GM20000 (cell line): Measurements from ENCODE around the gene PPP2R2D.

ENCODE experiments used
- DNase-seq: peaks from one replicate; pipeline ENCODE4 v3.0.0; 2012; ENCODE audit warnings: low spot score
- TF ChIP-seq, protein P1 (sequence below): IDR thresholded peaks from 2 replicates; pipeline ENCODE4 v1.5.1; 2012; ENCODE audit warnings: mild to moderate bottlenecking, control low read depth; ENCODE audit errors: extremely low read depth, missing control alignments

Gene PPP2R2D

DNA sequence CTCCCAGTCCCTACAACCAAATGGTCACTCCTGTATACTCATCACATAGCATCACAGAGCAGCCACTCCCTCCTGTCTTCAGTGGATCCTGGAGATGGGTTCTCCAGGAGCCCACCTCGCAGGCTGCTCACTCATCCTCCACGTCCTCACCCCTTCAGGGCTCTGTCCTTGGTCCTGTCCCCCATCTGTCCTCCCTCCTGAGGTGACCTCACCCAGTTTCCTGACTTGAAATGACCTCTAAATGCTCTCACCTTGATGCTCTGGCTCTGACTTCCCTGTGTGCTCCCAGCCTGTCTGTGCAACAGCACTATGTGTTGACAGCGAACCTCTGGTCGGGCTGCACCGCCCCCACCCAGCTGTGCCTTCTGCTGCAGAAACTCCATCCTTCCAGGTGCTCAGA, 2.1 kb upstream of the PPP2R2D start:
- TF ChIP-seq, protein P1, sequence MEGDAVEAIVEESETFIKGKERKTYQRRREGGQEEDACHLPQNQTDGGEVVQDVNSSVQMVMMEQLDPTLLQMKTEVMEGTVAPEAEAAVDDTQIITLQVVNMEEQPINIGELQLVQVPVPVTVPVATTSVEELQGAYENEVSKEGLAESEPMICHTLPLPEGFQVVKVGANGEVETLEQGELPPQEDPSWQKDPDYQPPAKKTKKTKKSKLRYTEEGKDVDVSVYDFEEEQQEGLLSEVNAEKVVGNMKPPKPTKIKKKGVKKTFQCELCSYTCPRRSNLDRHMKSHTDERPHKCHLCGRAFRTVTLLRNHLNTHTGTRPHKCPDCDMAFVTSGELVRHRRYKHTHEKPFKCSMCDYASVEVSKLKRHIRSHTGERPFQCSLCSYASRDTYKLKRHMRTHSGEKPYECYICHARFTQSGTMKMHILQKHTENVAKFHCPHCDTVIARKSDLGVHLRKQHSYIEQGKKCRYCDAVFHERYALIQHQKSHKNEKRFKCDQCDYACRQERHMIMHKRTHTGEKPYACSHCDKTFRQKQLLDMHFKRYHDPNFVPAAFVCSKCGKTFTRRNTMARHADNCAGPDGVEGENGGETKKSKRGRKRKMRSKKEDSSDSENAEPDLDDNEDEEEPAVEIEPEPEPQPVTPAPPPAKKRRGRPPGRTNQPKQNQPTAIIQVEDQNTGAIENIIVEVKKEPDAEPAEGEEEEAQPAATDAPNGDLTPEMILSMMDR, result no peak
- DNase-seq, result no peak

DNA sequence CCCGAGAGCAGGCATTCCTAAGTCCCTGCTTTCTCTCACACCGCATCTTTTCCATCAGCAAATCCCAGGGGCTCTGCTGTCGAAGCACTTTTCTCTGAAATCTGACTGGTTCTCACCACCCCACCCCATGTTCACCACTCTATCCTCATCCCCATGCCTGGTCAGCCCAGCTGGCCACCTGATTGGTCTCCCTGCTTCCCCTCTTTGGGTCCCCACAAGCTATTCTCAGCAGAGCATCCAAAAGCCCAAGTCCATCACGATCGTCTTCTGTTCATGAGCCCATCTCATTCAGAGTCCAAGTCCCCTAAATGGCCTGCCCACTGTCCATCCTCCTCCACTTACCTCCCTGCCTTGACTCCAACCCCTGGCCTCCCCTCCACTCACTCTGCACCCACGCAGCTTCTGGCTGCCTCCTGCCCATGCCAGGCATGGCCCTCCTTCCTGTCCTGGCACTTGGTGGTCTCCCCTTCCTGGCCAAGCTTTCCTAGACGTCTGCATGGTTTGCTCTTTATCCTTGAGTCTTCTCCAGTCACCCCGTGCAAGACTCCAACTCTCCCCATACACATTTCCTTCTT, 1.6 kb upstream of the PPP2R2D start:
- TF ChIP-seq, protein P1, result no peak
- no peak for DNase-seq

DNA sequence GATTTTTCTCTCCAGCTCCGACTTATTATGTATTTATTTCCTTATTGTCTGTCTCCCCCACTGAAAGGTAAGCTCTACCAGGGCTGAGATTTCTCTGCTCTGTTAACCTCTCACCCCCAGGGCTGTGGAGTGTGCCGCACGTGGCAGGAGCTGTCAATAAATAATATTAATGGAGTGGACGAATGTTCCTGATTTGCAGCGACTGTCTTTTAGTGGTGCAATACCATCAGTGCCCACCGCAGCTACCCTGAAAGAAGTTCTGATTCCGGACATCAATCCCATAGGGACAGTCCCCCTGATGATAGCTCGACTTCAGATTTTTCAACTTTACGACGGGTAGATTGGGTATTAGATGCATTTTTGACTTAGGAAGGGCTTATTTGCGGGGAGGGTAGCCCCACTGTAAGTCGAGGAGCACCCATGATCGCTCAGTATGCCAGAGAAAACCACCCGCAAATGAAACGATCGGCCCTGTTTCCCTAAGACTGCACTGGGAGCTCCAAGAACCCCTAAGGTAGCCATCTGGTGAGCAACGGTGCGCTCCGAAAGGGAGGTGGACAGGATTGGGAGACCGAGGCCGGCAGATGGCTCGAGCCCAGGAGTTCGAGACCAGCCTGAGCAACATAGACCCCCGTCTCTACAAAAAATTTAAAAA, 986 bp upstream of the PPP2R2D start:
- TF ChIP-seq, protein P1, result no peak
- DNase-seq, result no peak

DNA sequence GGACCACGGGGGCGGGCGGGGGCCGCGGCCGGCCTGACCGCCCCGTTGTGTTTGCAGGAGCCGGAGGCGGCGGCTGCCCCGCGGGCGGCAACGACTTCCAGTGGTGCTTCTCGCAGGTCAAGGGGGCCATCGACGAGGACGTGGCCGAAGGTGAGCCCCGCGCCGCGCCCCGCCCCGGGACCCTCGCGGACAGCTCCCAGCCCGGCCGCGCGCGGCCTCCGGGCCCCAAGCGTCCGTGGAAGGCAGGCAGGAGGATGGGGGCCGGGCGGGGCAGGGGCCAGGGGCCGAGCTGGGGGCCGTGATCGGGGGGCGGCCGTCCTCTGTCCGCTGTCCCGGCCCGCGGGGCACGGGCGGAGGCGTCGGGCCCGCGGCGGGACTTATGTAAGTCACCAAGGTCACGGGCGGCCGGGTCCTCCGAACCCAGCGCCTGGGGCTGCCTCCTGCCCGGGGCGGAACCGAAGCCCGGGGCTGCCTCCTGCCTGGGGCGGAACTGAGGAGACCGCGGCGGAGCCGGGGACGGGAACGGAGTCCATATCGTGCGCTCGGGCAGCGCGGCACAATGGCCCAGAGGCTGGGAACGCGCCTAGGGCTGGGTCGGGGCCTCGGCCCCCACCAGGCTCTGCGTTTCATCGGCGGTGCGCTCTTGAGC, 497 bp downstream of the PPP2R2D start:
- TF ChIP-seq, protein P1, result no peak
- DNase-seq, result peak; percentile 61

DNA sequence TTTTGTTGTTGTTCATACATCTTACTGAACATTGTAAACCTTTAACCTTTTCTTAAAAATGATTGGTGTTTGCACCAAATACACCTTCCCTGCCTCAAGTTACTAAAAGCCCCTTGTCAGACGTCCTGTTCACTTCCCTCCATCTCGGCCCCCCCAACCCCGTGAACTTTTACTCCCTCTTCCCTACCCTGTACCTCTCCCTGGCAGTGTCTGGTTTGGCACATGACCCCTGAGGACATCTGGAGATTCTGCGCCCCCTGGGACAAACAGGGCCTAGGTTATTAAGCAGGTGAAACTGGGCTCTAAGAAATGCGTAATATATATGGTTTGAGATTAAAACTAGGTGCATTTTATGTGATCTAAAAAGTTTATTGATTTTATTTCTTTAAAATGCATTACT, 1.4 kb downstream of the PPP2R2D start:
- TF ChIP-seq, protein P1, result no peak
- no peak for DNase-seq

DNA sequence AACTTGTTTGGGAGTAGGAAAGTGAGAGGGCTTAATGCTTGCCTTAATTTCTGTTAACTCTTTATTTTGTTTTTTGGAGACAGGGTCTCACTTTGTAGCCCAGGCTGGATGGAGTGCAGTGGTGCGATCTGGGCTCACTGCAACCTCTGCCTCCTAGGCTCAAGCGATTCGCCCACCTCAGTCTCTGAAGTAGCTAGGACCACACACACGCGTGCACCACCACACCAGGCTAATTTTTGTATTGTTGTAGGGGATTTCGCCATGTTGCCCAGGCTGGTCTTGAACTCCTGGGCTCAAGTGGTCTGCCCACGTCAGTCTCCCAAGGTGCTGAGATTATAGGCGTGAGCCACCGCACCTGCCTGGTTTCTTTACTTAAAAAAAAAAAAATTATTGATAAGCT, 1.9 kb downstream of the PPP2R2D start:
- TF ChIP-seq, protein P1, result no peak
- DNase-seq, result no peak

DNA sequence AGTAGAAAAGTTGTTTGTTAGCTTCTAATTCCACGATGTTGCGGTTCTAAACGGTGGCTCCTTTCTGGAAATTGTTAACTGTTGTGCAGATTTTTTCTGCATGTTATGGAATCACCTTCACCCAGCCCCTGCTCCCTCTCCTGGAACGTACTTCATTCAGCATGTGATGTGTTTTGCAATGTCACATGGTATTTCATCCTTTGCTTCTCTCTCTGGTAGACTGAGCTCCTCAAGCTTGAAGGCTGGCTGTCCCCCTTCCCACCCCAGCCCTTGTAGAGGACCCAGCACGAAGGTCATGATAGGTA, 4.4 kb downstream of the PPP2R2D start:
- TF ChIP-seq, protein P1, result no peak
- no peak for DNase-seq
